ENCODE results near the gene SP8.

Gene SP8

DNA sequence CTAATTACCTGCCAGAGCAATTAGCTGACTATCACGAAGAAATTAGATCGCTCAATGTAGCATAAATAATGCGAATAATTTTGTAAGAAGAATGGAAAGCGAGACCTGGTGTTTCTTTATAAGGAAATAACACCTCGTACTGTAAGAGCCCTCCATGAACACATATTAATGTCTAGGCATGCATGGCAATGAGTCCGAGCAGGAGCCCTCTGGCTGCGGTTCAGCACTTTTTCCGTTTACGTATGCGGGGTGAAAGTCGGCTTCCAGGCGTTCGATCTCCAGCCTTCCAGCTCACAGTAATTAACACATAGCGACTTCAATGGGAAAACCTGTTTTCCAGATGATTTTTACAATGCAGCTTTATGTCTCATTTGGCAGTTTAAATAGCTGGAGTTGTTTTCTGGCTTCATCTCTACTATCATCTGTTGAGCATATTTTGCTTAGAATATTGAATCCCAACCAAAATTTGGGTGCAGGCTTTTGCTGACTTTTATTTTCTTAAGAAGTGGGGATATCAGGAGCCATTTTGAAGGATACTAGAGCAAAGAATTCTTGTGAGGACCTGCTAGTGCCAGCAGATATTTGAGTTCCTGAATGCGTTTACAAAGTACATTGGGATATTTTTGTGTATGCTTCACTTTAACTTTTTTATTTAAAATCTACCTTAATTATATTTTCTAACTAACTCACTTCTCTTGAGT, 7.2 kb upstream of the SP8 start:
- no peak for DNase-seq

DNA sequence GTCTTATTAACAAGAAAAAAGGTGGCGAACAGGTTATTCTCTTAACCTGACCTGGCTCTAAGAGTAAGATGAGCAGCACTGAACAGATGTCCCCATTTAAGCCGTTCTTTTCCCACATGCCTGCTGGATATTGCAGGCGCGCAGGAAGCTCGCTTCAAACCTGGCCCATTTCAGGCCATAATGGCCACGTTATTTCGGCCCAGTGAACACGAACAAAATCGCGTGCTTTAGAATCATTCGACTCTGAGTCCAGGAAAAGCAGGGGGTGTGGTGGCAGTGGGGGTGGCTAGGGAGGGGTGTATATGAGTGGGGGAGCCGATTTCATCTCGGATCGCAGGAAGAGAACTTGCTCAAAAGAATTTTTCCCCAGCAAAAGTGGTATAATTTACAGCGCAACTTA, 6.6 kb upstream of the SP8 start:
- no peak for DNase-seq

DNA sequence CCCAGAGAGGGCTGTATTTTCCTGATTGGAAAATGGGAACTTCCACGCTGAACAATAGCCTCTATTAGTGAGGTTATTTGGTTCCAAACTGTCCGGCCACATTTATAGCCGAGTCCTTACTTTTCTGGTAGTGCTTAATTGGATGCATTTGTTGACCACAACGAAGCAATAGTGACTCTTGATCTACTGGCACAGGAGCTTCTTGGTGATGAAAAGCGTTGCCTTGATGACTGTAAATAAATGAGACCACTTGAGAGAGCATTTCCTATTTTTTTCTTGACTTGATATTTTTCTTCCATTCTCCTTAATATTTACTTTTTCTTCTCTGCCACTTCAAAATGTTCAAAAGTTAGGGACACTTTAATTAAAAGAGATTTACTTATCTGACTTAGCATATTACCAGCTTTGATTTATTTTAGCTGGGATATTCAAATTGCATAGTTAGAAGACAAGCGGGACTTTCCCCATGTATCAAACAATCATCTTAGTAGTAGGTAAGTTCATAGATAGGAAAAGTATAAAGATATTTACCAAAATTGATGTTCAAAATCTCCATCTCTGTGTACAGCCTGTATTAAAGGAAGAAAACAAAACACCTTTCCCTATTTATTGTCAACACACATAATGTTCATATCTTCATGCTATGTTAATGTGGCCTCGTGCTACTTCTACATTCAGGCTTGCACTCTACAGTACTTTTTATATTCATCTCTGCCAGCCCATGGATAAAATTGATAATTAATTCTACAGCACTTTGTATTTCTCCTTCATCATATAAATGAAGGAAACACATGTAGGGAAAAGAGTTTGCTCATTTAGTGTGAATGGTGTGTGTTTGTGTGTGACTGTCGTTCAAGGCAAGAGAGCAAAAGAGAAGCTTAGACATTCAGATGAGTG, 5.1 kb upstream of the SP8 start:
- DNase-seq, result no peak

DNA sequence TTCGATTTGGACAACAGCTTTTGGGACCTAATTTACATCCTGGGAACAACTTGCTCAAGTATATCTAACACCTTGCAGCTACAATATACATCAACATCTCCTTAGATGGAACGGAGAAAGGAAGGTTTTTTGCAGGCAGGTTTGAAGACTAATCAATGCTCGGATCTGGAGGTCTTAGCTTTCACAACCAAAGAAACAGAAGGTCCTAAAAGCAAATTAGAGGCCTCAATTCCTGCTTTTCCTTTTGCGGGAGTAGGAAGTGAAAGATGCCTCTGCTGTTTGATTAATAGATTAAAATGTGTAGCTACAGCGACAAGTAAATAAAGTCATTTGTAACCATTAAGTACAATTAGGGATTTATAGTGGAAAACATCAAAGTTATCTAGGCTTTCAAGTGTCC, 3.7 kb upstream of the SP8 start:
- DNase-seq, result no peak

DNA sequence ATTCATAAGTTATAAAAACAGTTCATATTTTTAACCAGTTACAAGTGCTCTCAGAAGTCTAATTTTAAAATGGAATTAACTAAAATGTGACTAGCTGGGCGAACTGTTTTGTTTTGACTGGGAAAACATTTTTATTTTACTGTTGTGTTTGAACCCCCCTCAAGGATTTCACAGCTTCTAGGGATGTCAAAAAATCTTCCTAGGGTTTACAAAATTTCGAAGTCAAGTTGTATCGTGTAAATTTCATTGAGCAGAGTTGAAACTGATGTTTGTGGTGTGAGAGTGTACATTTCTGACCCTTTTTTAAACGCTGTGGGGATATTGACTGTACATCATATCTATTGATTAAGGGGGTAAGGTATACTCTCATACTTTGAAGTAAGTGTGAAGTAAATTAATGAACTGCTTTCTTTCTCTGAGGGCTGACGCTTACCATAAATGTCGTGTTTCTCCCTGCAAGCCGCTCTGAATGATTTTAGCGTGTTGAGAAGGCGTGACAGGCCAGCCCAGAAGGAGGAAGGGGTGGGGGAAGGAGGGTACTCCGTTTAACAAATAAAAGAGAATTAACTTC, 1.8 kb upstream of the SP8 start:
- DNase-seq, result no peak

DNA sequence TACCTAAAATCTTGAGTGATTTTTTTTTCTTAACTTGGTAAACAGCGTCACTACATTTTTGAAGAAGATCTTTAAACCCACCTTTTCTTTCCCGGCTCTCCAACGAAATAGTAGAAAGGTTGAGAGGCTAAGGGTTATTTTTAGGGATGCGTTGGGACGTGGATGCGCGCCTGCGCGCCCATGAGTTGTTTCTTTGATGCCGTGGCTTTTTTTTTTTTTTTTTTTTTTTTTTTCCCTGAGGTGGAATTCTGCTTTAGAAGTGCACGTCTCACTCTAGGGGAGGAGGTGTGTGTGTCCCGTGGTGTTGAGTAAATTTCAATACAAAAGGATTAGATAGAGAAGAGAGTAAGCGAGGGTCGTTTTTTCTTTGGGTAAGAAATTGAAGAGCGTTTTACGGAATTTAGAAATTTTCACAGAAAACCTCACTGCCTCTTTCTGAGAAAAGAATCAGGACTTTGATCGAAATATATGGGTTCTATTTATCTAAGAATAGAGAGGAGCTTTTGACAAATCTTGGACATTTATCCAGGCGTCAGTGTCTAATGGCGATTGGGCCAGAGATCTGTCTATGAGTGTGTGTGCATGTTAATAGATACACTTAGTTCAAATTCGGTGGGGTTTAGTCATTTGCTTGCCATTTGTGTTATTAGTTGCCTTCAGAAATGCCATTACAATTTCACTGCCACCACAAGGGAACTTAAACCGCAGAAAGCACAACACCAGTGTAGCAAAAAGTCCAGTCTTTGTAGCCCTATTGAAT, 1.2 kb upstream of the SP8 start:
- DNase-seq, result no peak

DNA sequence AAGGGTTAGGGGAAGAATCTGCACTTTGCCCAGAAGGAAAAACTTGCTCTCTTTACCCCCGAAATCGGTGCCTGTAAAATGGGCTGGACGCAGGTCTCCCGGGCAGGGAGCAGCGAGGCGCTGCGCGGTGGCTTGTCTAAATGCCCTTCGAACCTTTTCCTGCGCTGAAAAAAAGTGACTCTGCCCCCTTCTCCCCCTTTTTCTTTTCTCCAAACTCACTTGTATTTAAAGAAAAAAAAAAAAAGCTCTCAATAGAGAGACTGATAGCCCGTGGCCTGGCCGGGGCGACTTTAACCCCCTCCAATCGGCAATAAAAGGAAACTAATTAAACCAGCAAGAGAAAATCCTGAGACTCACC, 286 bp downstream of the SP8 start:
- no peak for DNase-seq

DNA sequence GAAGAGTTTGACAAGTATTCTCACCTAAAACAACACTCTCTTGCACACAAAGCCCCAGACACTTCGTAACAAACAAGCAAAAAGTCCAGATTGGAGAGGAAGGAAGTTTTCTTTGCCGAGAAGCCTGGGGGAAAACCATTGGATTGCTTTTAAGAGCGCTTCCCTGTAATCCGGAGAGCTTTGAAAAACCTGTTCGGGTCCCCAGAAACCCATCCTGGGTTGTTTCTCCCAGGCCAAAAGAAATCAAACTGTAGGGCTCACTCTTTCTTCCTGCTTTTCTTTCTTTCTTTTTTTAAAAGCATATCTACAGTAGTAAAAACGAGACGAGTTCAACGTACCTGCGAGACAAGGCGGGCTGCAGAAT, 655 bp downstream of the SP8 start:
- no peak for DNase-seq

DNA sequence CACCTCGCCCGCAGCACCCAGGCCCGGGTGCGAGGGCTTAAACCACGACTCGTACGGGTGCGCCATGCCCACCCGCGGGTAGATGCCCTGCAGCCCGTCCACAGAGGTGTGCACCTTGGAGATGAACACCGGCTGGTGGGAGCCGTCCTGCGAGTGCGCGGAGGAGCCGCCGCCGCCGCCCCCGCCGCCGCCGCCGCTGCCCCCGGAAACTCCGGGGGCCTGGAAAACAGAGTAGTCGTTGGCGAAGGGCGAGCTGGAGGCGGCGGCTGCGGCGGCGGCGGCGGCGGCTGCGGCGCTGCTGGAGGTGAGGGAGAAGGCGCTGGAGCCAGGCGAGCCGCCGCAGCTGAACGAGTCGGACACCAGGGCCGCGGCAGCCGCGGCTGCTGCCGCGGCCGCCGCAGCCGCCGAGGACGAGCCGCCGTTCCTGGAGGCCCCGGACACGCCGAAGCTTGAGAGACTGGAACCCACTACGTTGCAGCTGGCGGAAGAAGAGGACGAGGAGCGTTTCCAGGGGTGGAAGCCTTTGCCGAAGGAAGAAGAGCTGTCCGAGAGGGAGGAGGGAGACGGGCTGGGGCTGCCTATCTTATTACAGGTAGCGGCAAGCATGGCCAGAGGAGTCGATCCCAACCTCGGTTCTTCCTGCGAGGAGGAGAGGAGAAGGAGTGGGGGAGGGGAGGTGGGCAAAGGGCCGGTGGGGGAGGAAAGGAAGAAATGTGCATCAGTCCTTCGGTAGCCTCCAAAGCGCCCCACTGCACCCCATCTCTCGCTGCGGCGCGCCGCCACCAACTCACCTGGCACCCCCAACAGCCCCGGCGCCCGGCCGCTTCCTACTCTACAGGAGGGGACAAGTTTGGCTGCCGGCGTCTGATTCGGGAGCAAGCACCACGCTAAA, 1.3 kb downstream of the SP8 start:
- DNase-seq, result no peak

DNA sequence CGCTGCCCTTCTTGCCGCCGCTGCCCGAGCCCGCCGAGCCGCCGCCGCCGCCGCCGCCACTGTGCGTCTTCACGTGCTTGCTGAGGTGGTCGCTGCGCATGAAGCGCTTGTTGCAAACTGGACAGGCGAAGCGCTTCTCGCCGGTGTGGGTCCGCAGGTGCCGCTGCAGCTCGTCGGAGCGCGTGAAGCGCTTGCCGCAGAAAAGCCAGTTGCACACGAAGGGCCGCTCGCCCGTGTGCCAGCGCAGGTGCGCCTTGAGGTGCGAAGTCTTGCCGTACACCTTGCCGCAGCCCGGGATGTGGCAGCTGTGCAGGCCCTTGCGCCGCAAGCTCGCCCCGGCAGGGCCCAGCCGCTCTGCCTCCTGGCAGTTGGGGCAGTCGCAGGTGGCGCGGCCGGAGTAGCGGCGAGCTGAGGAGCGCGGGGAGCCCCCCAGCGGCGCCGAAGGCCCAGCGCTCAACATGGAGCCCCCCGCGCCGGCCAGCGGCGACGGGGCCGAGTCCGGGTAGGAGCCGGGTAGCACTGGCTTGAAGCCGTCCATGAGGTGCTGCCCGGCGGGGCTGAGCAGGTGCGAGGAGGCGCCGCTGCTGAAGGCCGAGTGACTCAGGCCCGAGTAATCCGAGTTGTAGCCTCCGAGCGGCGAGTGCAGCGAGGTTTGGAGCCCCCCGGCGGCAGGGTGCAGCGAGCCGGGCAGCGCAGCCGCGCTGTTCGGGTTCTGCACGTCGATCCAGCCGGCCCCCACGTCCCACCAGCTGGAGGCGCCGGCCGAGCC, 2.1 kb downstream of the SP8 start:
- DNase-seq, result no peak

DNA sequence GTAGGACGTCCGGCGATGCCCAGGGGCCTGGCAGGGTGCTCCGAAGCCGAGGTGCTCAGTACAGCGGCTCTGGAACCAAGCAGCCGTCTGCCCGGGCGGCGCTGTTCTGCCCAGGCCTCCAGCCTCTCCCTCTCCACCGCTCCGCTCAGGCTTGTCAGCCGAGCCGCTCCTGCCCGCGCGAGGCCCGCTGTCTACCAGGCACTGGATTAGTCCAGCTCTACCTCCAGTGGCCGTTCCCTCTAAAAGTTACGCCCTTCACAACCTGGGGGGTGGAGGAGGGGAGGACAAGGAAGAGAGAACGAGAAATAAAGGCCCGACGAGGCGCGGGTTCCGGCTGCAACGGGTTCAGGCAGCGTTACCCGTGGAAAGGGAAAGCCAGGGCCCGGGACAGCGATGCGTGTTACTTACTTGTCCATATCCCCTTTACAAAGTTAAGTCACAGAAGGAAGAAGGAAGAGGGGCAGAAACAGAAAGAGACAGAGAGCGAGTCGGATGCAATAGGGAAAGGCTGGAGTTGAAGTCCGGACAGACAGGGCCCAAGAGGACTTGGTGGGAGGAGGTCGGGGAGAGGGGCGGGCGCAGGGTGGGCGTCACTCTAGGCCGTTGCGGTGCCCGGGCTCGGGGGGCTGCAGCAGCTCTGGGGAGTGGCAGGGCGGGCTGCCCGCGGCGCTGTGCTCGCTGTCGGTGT, 2.8 kb downstream of the SP8 start:
- DNase-seq, result no peak

DNA sequence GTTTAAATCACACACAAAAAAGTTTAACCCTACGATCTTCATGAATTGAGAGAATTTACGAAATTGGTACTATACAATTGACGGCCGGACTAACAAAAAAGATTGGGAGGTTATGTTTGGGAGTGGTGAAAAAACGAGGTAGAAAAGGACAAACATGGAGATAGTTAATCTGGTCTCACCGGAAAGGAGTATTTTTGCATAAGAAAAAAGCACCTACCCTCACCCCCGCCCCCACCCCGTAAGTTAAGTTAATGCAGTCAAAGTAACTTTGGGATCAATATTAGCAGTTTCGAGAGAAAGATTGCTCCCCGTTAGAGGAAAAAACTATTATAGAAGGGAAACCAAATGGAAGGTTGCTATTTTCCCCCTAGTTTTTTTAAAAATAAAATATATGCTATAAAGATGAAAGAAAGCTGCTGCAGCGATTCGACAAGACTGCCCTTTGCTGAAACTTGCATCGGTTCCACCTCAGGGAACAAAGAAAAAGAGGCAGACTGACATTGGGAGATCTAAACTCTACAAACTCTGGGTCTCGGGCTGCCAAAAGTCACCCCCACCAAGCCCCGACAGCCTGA, 3.5 kb downstream of the SP8 start:
- DNase-seq, result no peak

DNA sequence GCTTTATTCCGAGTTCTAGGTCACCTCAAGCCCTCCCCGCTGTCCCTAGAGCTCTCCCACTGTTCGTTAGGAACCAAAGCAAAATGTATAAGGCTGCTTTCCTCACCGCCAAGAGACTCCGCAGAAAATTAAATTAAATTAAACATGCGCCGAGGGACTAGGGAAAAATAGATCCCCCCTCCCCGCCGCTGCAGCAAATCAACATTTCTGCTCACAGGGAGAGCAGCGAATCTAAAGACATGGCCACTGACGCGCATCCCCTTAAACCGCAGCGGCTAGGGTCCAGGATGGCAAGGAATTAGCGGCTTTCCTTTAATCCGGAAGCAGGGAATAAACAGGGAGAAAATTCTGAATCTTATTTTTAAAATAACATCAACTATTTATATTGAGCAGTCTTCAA, 7.6 kb downstream of the SP8 start:
- no peak for DNase-seq

DNA sequence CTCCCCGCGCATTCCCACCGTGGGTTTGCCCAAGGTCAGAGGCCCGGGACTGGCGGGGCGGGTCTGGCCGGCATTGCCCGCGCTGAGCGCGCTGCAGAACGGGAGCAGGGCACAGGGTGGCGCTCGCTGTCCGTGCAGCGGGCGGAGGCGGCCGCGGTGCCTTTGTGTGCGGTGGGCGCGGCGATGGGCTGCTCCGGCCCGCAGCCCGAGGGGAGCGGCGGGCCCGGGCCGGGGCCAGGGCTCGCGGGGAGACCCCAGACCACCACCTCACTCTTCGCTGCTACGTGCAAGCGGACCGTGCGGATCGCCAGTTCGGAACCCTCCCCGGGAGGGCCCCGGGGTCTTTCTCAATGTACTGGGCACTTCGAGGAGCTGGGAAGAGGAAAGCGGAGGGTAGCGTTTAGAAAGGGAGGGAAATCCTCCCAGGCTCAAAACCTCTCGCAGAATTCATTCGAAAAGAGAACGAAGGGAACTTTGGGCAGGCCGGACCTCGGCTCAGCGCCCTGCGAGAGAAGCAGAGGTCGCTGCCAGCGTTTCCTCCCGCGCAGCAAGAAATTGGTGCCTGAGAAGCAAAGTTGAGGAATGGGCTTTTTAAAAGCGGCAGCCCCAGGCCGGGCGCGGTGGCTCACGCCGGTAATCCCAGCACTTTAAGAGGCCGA, 8.5 kb downstream of the SP8 start:
- DNase-seq, result no peak

DNA sequence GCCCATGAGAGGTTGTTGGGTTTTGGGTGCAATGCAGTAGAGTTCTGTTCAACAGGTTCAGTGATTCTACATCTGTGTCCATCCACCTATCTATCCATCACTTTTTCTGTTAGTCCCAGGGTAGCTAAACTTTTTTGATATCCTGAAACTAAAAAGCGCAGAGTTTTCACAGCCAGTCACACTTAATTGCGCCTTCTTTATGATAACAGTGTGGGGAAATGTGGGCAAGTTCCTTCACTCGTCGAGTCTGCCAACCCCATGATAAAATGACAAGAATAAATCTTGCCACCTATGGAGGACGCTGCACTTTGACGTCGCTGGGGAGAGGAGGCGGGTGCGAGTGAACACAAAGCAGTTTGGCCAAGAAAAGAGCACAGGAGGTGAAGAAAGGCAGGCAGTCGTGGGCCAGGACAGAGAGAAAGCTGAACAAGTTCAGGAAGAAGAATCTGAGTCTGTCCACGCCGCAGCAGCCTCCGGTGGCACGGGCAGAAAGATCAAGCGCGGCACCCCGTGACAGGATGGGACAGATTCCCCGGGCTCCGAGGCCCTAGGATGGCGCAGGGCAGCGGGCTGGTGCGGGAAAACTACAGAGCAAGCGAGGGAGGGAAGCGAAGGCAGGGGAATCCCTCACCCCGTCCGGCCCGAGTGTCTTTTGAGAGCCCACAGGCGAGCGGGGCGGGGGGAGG, 9.2 kb downstream of the SP8 start:
- DNase-seq, result no peak

DNA sequence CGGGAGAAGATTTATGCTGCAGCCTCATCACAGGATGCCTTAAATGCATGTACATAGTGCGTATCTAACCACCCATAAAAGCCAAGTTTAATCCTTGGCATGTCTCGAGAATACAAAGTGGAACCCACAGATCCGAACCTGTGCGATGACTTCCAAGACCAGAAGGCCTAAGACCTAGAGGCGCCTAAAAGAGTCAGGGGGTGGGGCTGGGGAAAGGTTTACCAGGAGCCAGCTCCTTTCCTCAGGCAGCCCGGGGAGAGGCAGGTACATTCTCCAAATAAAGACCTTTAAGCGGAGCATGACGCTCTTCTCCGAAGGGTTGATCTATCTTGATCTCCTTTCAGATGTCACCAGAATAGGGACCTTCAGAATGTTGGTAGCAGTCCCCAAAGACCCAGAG, 9.7 kb downstream of the SP8 start:
- DNase-seq, result no peak

DNA sequence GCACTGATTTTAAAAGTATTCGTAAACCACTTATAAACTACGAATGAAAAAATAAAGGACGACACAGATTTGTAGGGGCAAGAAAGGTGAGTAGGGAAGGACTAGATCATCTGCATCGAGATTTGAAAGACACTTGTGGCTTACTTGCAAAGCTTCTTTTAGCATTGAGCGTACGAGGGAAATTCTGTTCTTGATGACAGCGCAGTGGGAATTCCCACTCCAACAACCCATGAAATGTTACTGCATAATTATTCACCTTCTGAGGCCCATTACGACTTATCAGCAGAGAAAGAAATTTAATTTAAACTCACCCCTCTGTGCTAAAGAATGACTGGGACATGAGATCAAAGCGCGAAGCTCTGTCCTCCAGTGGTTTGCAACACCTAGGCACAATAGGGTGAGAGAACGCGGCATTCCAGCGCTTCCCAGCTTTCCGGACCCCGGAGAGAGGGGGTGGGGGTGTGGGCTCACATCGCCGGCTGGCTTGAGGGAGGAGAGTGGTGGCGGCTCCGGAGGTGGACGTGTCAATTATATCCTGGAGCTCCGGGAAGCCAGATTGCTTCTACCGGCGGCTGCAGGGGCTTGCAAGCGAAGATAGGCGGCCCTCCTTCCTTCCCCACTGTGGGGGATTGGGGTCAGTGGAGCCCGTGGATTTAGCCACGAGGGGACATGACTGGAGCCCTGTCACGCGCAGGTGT, 10.3 kb downstream of the SP8 start:
- no peak for DNase-seq

DNA sequence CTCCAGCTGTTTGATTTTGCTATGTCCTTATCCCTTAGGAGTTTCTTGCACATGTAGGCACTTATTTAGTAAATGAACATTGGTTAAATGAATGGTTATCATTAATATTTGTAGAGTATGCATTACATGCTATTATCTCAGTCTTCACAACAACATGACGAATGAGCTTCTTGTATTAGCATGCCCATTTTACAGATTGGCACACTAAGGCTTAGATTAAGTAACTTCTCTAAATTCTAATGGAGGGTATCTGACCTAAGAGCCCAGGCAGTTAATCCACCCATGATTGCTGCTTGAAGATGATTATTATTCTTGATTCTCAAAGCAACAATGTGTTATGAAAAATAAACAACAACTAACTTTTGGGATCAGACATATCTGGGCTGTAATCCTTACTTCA, 32.7 kb downstream of the SP8 start:
- no peak for DNase-seq

DNA sequence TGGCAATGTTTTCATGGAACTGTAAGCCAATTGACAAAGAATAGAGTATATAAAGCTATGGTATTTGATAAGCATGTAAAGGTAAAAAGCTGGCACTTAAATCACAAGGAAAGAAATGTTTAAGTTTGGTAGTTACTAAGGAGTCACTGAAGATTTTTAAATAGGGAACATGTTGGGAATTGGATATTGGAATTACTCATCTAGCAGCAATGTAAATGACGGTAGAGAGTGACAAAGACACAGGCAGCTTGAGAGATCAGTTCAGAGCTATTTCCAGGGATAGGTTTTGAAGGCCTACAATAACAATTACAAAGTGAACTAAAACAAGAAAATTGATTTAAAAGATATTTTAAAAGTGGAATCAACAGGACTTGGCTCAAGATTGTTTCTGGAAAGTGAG, 36.8 kb downstream of the SP8 start:
- DNase-seq, result no peak
